Stimulated activated CD4-positive, alpha-beta T cell treated with anti-CD3 and anti-CD28 coated beads, Interleukin-4, amount 100 ng/mL, for 1 hour (primary cell): ENCODE measurements around the gene SPRYD3.

Experiments
- DNase-seq: peaks from one replicate; pipeline ENCODE4 v3.0.0-alpha.2; 2020

SPRYD3 gene

GRCh38 chr12:53062011-53062961 is 16.9 kb downstream of the SPRYD3 start:
- no peak for DNase-seq

GRCh38 chr12:53061404-53062010 is 17.7 kb downstream of the SPRYD3 start:
- no peak for DNase-seq

- DNase-seq, result no peak
These were observed 18.4 kb downstream of the SPRYD3 start for GRCh38 chr12:53060721-53061276.

GRCh38 chr12:53060064-53060720 is 19.0 kb downstream of the SPRYD3 start:
- DNase-seq, result no peak

GRCh38 chr12:53059434-53060063 is 19.6 kb downstream of the SPRYD3 start:
- no peak for DNase-seq

- DNase-seq, result no peak
These were observed 20.3 kb downstream of the SPRYD3 start for GRCh38 chr12:53058674-53059433.

- no peak for DNase-seq
These were observed 21.2 kb downstream of the SPRYD3 start for GRCh38 chr12:53057816-53058500.

- no peak for DNase-seq
These were observed 22.3 kb downstream of the SPRYD3 start for GRCh38 chr12:53056901-53057300.

- DNase-seq, result no peak
These were observed 22.9 kb downstream of the SPRYD3 start for GRCh38 chr12:53056296-53056695.

- no peak for DNase-seq
These were observed 23.5 kb downstream of the SPRYD3 start for GRCh38 chr12:53055471-53056266.

- DNase-seq, result peak; percentile 92
These were observed 24.9 kb downstream of the SPRYD3 start for GRCh38 chr12:53054112-53054878.

GRCh38 chr12:53053218-53054111 is 25.7 kb downstream of the SPRYD3 start:
- peak; percentile 53 for DNase-seq

GRCh38 chr12:53052419-53053217 is 26.6 kb downstream of the SPRYD3 start:
- no peak for DNase-seq

- no peak for DNase-seq
These were observed 27.2 kb downstream of the SPRYD3 start for GRCh38 chr12:53051881-53052412.

- DNase-seq, result no peak
These were observed 27.9 kb downstream of the SPRYD3 start for GRCh38 chr12:53051058-53051880.

GRCh38 chr12:53050426-53051057 is 28.6 kb downstream of the SPRYD3 start:
- no peak for DNase-seq
